ENCODE data around the gene ZNF691.
"Not testable (repeated sequence)": the region's sequence is repeated elsewhere in the genome, so short reads cannot be mapped to it uniquely, and the experiment has no call there.

The ZNF691 gene

DNA sequence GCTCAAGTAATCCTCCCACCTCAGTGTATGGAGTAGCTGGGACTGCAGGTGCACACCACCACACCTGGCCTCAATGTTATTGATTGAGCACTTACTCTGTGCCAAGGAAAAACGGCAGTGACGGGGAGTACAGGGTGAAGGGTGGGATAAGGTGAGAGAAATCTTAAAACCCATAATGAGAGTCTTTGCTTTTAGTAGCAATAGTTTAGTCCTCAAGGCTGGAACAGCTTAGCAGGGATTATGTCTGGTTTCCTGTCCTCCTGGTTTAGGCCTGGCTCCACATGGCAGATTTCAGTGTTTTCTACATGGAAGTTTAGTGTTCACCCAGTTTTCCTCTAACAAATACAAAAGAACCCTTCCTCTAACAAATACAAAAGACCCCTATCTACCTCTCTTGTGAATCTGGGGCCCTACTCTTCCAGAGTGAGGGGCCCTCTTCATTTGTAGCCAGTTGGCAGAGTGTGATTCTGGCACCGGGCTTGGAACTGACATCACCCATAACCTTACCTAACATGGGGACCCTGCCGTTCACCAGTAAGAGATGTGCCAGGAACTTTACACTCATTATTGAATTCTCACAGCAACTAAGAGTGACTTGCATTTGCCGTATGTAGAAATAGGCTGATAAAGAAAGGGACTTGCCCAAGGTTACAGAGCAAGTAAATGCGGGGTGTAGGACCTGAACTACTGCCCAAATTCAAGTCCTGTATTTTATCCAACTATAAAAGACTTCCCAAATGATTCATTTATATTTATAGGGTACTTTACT is 6.9 kb downstream of the ZNF691 start:
- Histone ChIP-seq H3K27me3 (ENCODE audit: insufficient read depth, low read depth) (no peaks in the 10 kb centered on the region), H4K20me1 (ENCODE audit: insufficient read depth) (no peaks in the 10 kb centered on the region), H2AFZ (ENCODE audit: low read depth) (no peak overlapping the region), H3K4me1 (ENCODE audit: low read depth, poor library complexity, severe bottlenecking) (no peaks in the 10 kb centered on the region), H3K9ac (no peak overlapping the region), H3K79me2 (ENCODE audit: insufficient read depth, low read depth) (no peaks in the 10 kb centered on the region), H3K4me3 (IDR thresholded peaks at IDR 0.05; ENCODE audit: insufficient read depth, low read depth, low read length) (no peak overlapping the region), H3K36me3 (ENCODE audit: insufficient read depth) (no peaks in the 10 kb centered on the region), H3K27ac (no peak overlapping the region), H3K4me2 (no peak overlapping the region)
- TF ChIP-seq, protein P1, sequence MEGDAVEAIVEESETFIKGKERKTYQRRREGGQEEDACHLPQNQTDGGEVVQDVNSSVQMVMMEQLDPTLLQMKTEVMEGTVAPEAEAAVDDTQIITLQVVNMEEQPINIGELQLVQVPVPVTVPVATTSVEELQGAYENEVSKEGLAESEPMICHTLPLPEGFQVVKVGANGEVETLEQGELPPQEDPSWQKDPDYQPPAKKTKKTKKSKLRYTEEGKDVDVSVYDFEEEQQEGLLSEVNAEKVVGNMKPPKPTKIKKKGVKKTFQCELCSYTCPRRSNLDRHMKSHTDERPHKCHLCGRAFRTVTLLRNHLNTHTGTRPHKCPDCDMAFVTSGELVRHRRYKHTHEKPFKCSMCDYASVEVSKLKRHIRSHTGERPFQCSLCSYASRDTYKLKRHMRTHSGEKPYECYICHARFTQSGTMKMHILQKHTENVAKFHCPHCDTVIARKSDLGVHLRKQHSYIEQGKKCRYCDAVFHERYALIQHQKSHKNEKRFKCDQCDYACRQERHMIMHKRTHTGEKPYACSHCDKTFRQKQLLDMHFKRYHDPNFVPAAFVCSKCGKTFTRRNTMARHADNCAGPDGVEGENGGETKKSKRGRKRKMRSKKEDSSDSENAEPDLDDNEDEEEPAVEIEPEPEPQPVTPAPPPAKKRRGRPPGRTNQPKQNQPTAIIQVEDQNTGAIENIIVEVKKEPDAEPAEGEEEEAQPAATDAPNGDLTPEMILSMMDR (conservative IDR thresholded peaks at IDR 0.05; ENCODE audit: low read depth, low read length): no peak

DNA sequence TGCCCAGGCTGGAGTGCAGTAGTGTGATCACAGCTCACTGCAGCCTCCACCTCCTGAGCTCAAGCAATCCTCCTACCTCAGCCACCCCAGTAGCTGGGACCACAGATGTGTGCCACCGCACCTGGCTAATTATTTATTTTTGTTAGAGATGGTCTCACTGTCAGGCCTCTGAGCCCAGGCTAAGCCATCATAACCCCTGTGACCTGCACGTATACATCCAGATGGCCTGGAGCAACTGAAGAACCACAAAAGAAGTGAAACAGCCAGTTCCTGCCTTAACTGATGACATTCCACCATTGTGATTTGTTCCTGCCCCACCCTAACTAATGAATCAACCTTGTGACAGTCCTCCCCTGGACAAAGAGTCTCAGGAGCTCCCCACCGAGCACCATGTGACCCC is 10.1 kb downstream of the ZNF691 start:
- H2AFZ ChIP-seq (ENCODE audit: low read depth); H3K79me2 ChIP-seq (ENCODE audit: insufficient read depth, low read depth); H3K4me3 ChIP-seq (IDR thresholded peaks at IDR 0.05; ENCODE audit: insufficient read depth, low read depth, low read length); H3K9ac ChIP-seq; H3K27ac ChIP-seq; H3K4me2 ChIP-seq; H3K4me1 ChIP-seq (ENCODE audit: low read depth, poor library complexity, severe bottlenecking); H4K20me1 ChIP-seq (ENCODE audit: insufficient read depth); H3K27me3 ChIP-seq (ENCODE audit: insufficient read depth, low read depth); H3K36me3 ChIP-seq (ENCODE audit: insufficient read depth): not testable (repeated sequence)

DNA sequence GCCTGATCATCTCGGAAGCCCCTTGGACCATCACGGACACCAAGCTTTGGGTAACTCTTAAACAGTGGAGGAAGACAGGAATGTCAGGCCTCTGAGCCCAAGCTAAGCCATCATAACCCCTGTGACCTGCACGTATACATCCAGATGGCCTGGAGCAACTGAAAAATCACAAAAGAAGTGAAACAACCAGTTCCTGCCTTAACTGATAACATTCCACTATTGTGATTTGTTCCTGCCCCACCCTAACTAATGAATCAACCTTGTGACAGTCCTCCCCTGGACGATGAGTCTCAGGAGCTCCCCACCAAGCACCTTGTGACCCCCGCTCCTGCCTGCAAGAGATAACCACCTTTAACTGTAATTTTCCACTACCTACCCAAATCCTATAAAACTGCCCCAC is 13.0 kb downstream of the ZNF691 start:
- H2AFZ ChIP-seq (ENCODE audit: low read depth); H3K9ac ChIP-seq; H3K79me2 ChIP-seq (ENCODE audit: insufficient read depth, low read depth); H3K36me3 ChIP-seq (ENCODE audit: insufficient read depth); H3K4me3 ChIP-seq (IDR thresholded peaks at IDR 0.05; ENCODE audit: insufficient read depth, low read depth, low read length); H3K4me1 ChIP-seq (ENCODE audit: low read depth, poor library complexity, severe bottlenecking); H3K4me2 ChIP-seq; H4K20me1 ChIP-seq (ENCODE audit: insufficient read depth); H3K27ac ChIP-seq; H3K27me3 ChIP-seq (ENCODE audit: insufficient read depth, low read depth): not testable (repeated sequence)

DNA sequence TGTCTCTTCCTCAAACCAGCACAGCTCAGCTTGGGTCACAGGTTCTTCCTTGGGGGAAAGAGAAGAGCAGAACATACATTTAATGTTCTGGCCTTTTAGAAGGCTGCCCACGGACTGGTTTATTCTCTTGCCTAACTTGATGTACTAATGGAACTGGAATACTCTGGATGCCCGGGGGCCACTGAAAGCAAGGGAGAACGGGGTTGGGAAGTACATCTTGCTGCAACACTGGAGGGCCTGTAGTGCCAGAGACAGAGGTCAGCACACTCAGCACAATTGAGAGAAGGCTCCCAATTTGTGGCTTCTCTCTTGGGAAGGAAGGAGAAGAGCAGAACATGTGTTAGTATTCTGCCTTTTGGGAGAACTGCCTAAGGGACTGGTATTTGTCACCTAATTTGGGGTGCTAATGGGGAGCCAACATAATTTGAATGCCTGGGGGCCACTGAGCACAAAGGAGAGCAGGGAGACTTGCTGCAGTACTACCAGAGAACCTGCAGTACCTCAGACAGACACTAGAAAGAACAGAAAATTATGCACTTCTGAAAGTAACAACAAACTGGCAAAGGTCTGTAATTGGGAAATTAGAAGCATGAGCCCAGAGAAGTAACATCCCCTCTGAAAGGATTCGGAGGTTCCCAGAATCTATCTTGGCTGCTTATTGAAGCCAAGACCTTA is 14.1 kb downstream of the ZNF691 start:
- Histone ChIP-seq H3K4me3 (IDR thresholded peaks at IDR 0.05; ENCODE audit: insufficient read depth, low read depth, low read length) (no peak overlapping the region), H3K9ac (no peak overlapping the region), H3K36me3 (ENCODE audit: insufficient read depth) (no peaks in the 10 kb centered on the region), H3K27ac (no peak overlapping the region), H3K4me2 (no peak overlapping the region), H2AFZ (ENCODE audit: low read depth) (no peak overlapping the region), H3K27me3 (ENCODE audit: insufficient read depth, low read depth) (no peaks in the 10 kb centered on the region), H4K20me1 (ENCODE audit: insufficient read depth) (no peaks in the 10 kb centered on the region), H3K79me2 (ENCODE audit: insufficient read depth, low read depth) (no peaks in the 10 kb centered on the region), H3K4me1 (ENCODE audit: low read depth, poor library complexity, severe bottlenecking) (no peaks in the 10 kb centered on the region)
- TF ChIP-seq, protein P1 (conservative IDR thresholded peaks at IDR 0.05; ENCODE audit: low read depth, low read length): no peak

DNA sequence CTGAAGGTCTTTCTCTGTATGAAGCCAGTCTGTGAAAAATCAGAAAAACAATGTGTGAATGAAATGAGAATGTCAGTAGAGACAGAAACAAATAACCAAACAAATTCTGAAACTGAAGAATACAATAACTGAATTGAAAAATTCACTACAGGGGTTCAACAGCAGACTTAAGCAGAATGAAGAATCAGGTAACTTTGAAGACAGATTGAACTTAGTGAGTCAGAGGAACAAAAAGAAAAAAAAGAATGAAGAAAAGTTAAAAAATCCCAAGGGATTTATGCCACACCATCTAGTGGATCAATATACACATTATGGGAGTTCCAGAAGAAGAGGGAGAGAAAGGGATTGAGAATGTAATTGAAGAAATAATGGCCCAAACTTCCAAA is 14.6 kb downstream of the ZNF691 start:
- no peaks in the 10 kb centered on the region for H4K20me1 ChIP-seq (ENCODE audit: insufficient read depth)
- H3K36me3 ChIP-seq (ENCODE audit: insufficient read depth): no peaks in the 10 kb centered on the region
- H3K4me3 ChIP-seq (IDR thresholded peaks at IDR 0.05; ENCODE audit: insufficient read depth, low read depth, low read length): no peak overlapping the region
- no peaks in the 10 kb centered on the region for H3K27me3 ChIP-seq (ENCODE audit: insufficient read depth, low read depth)
- no peak overlapping the region for H3K9ac ChIP-seq
- H3K4me2 ChIP-seq: no peak overlapping the region
- H2AFZ ChIP-seq (ENCODE audit: low read depth): no peak overlapping the region
- no peak overlapping the region for H3K27ac ChIP-seq
- no peaks in the 10 kb centered on the region for H3K4me1 ChIP-seq (ENCODE audit: low read depth, poor library complexity, severe bottlenecking)
- TF ChIP-seq, protein P1 (conservative IDR thresholded peaks at IDR 0.05; ENCODE audit: low read depth, low read length): no peak
- no peaks in the 10 kb centered on the region for H3K79me2 ChIP-seq (ENCODE audit: insufficient read depth, low read depth)
